Stomach (tissue), 9 donors: ENCODE measurements around the gene RREB1. TPM values are rescaled to one million over a fixed set of nuclear protein-coding genes. Genes with fewer than 3 reads are reported as not detected.

Source experiments
- DNase-seq, 2 donors: peaks; one replicate each; pipeline versions ENCODE4 v3.0.0 to v3.0.0-alpha.2; 2013 to 2019
- H3K27ac ChIP-seq, 5 donors: fragments of 200-600 bp in 4 of 5; sonication (generic) in 4 of 5; one replicate each; pipeline ENCODE4 v1.5.1; 2013 to 2019; ENCODE audit warnings: mild to moderate bottlenecking in 1 of 5, moderate library complexity in 1 of 5
- H3K27me3 ChIP-seq, 3 donors: fragments of 200-600 bp; sonication (generic); one replicate each; pipeline ENCODE4 v1.5.1; 2017 to 2019; ENCODE audit warnings: mixed run types in 1 of 3
- H3K36me3 ChIP-seq, 4 donors: fragments of 200-600 bp; sonication (generic); 1 replicate in 3 of 4; 2 replicates in 1 of 4; pipeline ENCODE4 v1.5.1; 2016 to 2019
- H3K4me1 ChIP-seq, 4 donors: fragments of 200-600 bp; sonication (generic); one replicate each; pipeline ENCODE4 v1.5.1; 2016 to 2019
- H3K4me3 ChIP-seq, 4 donors: fragments of 200-600 bp; sonication (generic) in 3 of 4; one replicate each; pipeline ENCODE4 v1.5.1; 2016 to 2019; ENCODE audit warnings: mild to moderate bottlenecking in 1 of 4
- H3K9me3 ChIP-seq, 4 donors: fragments of 200-600 bp; sonication (generic); one replicate each; pipeline ENCODE4 v1.5.1; 2016 to 2019
- EP300 ChIP-seq: sonication (generic); formaldehyde crosslinking; IDR thresholded peaks from one replicate; pipeline ENCODE4 v1.6.1; 2017; ENCODE audit warnings: antibody characterized with exemption
- POLR2A ChIP-seq, 4 donors: fragments of 450-650 bp; IDR thresholded peaks; one replicate each; pipeline ENCODE4 v1.6.1; 2016; ENCODE audit warnings: antibody characterized with exemption in 4 of 4, control low read depth in 2 of 4, mild to moderate bottlenecking in 1 of 4, moderate library complexity in 1 of 4
- POLR2AphosphoS5 ChIP-seq, 3 donors: sonication (generic); formaldehyde crosslinking; IDR thresholded peaks; one replicate each; pipeline ENCODE4 v1.6.1; 2016; ENCODE audit warnings: antibody characterized with exemption in 3 of 3
- WGBS, 5 donors: extraction: QIAGEN DNeasy Blood & Tissue Kit in 3 of 5; methylation state at CpG; one replicate each; pipeline versions ENCODE4 v1.1.5 to v1.1.7; 2013 to 2018; 5-methylcytosine and 5-hydroxymethylcytosine counted together
- intact Hi-C: fragments of 100-400 bp; cut with DNase I; formaldehyde crosslinking; loops from one replicate; pipeline ENCODE4 v1.15.1; 2023; ENCODE audit warnings: low total_unique reads
- polyA plus RNA-seq, 3 donors: library from polyadenylated mRNA; stranded (reverse); fragments of 200-250 nt; gene quantifications; one replicate each; pipeline ENCODE4 v1.2.3, GENCODE V29; 2013
- total RNA-seq, 5 donors: library from RNA; depleted of rRNA; stranded (reverse); fragments of >200 nt; gene quantifications; one replicate each; pipeline versions ENCODE4 v1.1.0 to v1.2.3, GENCODE V29; 2014 to 2016
- TF ChIP-seq, protein P1 (sequence below), 7 experiments: fragments of 450-650 bp in 4 of 7; fragments of 200-600 bp in 3 of 7; sonication (generic) in 3 of 7; IDR thresholded peaks; one replicate each; pipeline ENCODE4 v1.5.1; 2016 to 2019; ENCODE audit warnings: antibody characterized with exemption in 7 of 7, control low read depth in 2 of 7, mild to moderate bottlenecking in 1 of 7
- donor health status: healthy with polysubstance abuse.
- donor health status: Bipolar disorder and iron deficiency.
- donor health status: healthy.

The RREB1 gene
- total and polyA plus RNA-seq, 8 donors = 4.0 to 125 (median 45.3) TPM

DNA sequence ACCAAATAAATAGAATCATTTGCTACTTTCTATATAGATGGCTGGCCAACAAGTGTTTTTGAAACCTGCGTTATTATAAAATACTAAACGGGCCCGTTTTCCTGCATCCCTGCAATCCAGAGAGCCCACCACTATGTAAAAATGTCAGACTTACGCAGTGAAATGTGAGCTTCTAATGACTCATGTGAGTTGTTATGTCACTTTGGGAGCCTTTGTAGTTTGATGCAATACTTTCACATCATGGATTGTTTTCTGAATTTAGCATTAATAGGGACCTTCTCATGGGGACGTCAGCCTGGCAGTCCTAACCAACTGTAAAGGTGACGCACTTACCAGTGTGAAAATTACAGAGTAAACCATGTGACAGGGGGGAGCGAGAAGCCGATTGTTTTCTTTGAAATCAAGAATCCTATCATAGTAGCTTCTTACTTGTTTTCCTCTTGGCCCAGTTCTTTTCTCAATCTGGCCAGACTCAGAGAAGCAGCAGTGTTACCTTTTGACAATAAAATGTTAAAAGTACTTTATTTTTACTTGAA is 130.0 kb downstream of the RREB1 start:
- intact Hi-C loops = no loop called here
- H3K4me1 ChIP-seq = peaks cover 50 to 79% (median 63%) of the 10 kb centered on the region in 4 donors
- H3K4me3 ChIP-seq = no peak overlapping the region
- TF ChIP-seq POLR2AphosphoS5 (IDR thresholded peaks at IDR 0.05) = no peak
- TF ChIP-seq, protein P1, sequence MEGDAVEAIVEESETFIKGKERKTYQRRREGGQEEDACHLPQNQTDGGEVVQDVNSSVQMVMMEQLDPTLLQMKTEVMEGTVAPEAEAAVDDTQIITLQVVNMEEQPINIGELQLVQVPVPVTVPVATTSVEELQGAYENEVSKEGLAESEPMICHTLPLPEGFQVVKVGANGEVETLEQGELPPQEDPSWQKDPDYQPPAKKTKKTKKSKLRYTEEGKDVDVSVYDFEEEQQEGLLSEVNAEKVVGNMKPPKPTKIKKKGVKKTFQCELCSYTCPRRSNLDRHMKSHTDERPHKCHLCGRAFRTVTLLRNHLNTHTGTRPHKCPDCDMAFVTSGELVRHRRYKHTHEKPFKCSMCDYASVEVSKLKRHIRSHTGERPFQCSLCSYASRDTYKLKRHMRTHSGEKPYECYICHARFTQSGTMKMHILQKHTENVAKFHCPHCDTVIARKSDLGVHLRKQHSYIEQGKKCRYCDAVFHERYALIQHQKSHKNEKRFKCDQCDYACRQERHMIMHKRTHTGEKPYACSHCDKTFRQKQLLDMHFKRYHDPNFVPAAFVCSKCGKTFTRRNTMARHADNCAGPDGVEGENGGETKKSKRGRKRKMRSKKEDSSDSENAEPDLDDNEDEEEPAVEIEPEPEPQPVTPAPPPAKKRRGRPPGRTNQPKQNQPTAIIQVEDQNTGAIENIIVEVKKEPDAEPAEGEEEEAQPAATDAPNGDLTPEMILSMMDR (IDR thresholded peaks at IDR 0.05) = no peak
- no peak for TF ChIP-seq POLR2A (IDR thresholded peaks at IDR 0.05)
- TF ChIP-seq EP300 = no peak
- no peaks in the 10 kb centered on the region for H3K9me3 ChIP-seq
- DNase-seq = no peak
- peak overlapping the region in 4 of 5 donors; percentile 73 to 89 (median 79) for H3K27ac ChIP-seq
- no peaks in the 10 kb centered on the region for H3K27me3 ChIP-seq
- peaks cover 0 to 49% (median 43%) of the 10 kb centered on the region in 4 donors for H3K36me3 ChIP-seq
- WGBS, 5 donors = 87 to 92% (median 90%) methylated on average over 8 of the region's 8 CpGs

DNA sequence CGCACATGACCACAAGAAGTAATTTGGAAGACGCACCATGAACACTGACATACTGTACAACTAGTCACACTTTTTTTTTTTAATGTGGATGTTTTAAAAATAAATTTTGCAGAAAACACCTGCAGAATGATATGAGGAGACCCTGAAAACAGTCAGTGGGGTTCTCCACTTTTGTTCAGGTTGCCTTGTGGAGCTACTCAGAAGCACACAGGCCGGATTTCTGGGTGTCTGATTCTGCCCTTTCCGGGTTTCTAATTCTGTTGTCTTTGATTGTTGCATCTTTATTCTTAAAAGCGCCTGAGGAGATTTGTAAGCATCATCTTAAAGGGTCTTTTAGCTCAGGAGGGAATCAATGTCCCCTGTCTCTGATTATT is 130.8 kb downstream of the RREB1 start:
- TF ChIP-seq POLR2A (IDR thresholded peaks at IDR 0.05) (no peak), EP300 (no peak), POLR2AphosphoS5 (IDR thresholded peaks at IDR 0.05) (no peak)
- TF ChIP-seq, protein P1 (IDR thresholded peaks at IDR 0.05) = no peak
- no peak for DNase-seq
- Histone ChIP-seq H3K4me3 (no peak overlapping the region), H3K27ac (peak overlapping the region; percentile 13 to 89 (median 71)), H3K4me1 (peaks cover 58 to 87% (median 71%) of the 10 kb centered on the region in 4 donors), H3K9me3 (no peaks in the 10 kb centered on the region), H3K36me3 (peaks cover 0 to 44% (median 39%) of the 10 kb centered on the region in 4 donors), H3K27me3 (no peaks in the 10 kb centered on the region)
- intact Hi-C loops = no loop called here
- 80 to 88% (median 85%) methylated on average over 5 of the region's 5 CpGs for WGBS, 5 donors

DNA sequence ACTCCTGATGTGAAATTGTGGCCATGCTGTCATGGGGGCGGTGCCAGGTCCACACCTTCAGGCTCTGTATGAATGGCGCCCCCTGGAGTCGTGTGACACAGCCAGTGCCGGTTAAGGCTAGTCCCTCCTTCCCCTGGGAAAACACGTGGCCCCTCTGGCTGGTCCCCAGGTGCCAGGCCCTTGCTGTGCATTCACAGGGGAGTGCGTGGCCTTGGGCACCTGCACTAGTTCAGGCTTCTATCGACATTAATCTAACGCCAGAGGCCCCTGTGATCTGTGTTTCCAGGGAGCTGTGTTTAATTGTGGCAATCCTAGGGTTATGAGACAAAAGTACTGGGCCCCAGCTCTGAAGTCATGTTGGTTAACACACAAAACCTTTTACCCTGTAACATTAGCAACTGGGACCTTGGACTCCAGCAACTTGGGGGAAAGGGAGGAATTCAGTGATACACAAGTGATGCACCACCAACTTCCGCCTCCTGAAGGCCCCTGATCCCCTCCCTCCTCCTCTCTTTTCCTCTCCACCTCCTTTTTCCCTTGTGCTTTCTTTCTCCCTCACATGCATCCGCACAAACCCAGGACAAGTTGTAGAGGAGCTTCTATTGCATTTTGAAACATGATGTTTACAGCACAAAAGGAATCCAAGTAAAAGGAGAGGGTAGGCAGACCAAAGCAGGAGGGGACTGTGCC is 131.3 kb downstream of the RREB1 start:
- Histone ChIP-seq H3K27me3 (no peaks in the 10 kb centered on the region), H3K9me3 (no peaks in the 10 kb centered on the region), H3K36me3 (peaks cover 0 to 39% (median 34%) of the 10 kb centered on the region in 4 donors), H3K27ac (peak overlapping the region; percentile 47 to 89 (median 71)), H3K4me3 (no peak overlapping the region), H3K4me1 (peaks cover 61 to 92% (median 76%) of the 10 kb centered on the region in 4 donors)
- peak; percentile 95 to 96 for DNase-seq
- WGBS, 5 donors = 29 to 37% (median 31%) methylated on average over 7 to 10 of the region's 10 CpGs
- intact Hi-C loops = no loop called here
- no peak for TF ChIP-seq POLR2A (IDR thresholded peaks at IDR 0.05)
- no peak for TF ChIP-seq EP300
- TF ChIP-seq, protein P1 (IDR thresholded peaks at IDR 0.05) = peak in 5 of 7 experiments; percentile 58 to 82 (median 66)
- TF ChIP-seq POLR2AphosphoS5 (IDR thresholded peaks at IDR 0.05) = peak in 2 of 3 donors; percentile 23 to 77

DNA sequence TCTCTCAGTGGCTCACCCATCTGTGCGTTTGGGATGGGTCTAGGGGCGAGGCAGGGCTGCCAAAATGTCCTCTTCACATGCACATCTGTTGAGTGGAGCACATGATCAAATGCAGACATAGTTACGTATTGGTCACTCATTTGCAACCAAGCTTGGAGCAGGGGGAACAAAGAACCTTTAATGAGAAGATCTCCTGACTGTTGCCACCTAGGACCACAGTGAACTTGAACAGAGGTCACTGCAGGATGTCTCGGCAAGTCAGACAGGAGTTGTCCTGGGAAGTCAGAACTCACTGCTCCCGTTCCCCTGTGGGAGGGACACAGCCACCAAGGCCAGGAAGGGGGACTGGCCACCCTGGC is 131.8 kb downstream of the RREB1 start:
- H3K9me3 ChIP-seq = no peaks in the 10 kb centered on the region
- peak overlapping the region; percentile 47 to 89 (median 71) for H3K27ac ChIP-seq
- peaks cover 2 to 38% (median 31%) of the 10 kb centered on the region in 4 donors for H3K36me3 ChIP-seq
- no peak overlapping the region for H3K4me3 ChIP-seq
- intact Hi-C loops = no loop called here
- no peaks in the 10 kb centered on the region for H3K27me3 ChIP-seq
- peaks cover 61 to 89% (median 76%) of the 10 kb centered on the region in 4 donors for H3K4me1 ChIP-seq
- WGBS, 5 donors = 66 to 79% (median 75%) methylated on average over 5 of the region's 5 CpGs
- no peak for TF ChIP-seq EP300
- TF ChIP-seq POLR2A (IDR thresholded peaks at IDR 0.05) = no peak
- no peak for TF ChIP-seq POLR2AphosphoS5 (IDR thresholded peaks at IDR 0.05)
- TF ChIP-seq, protein P1 (IDR thresholded peaks at IDR 0.05) = no peak
- DNase-seq = no peak
